Suprapubic skin (tissue), 3 donors: Measurements from ENCODE around the gene KRTAP1-4.

ENCODE experiments used
- CTCF ChIP-seq, 2 donors: fragments of 200-600 bp in 1 of 2; fragments of 450-650 bp in 1 of 2; sonication (generic) in 1 of 2; IDR thresholded peaks; one replicate each; pipeline ENCODE4 v1.5.1; 2016 to 2019; ENCODE audit warnings: antibody characterized with exemption in 2 of 2, mild to moderate bottlenecking in 1 of 2, moderate library complexity in 1 of 2
- EP300 ChIP-seq: sonication (generic); formaldehyde crosslinking; IDR thresholded peaks from one replicate; pipeline ENCODE4 v1.6.1; 2017; ENCODE audit warnings: antibody characterized with exemption
- POLR2A ChIP-seq, 2 donors: fragments of 450-650 bp; IDR thresholded peaks; one replicate each; pipeline ENCODE4 v1.6.1; 2017; ENCODE audit warnings: antibody characterized with exemption in 2 of 2, mild to moderate bottlenecking in 2 of 2, moderate library complexity in 2 of 2

- TF ChIP-seq CTCF (IDR thresholded peaks at IDR 0.05) = no peak
- no peak for TF ChIP-seq EP300
- no peak for TF ChIP-seq POLR2A (IDR thresholded peaks at IDR 0.05)
These were observed 20.1 kb downstream of the KRTAP1-4 start for GRCh38 chr17:41009936-41010335.
